HG03469 (cell line): ENCODE measurements around the gene RCAN2.
"Not testable (repeated sequence)": the region's sequence is repeated elsewhere in the genome, so short reads cannot be mapped to it uniquely, and the experiment has no call there.

ENCODE experiments used
- ATAC-seq: cut with Tn5 transposase; IDR thresholded peaks from one replicate; pipeline ENCODE4 v1.9.1; 2021; ENCODE audit warnings: mild to moderate bottlenecking, moderate library complexity, moderate number of reproducible peaks; ENCODE audit not compliant: unreplicated experiment

RCAN2 gene

GRCh38 chr6:46440641-46441040, 50.6 kb downstream of the RCAN2 start:
- ATAC-seq, result no peak

- ATAC-seq, result no peak
Measured at GRCh38 chr6:46440141-46440540, 51.1 kb downstream of the RCAN2 start.

GRCh38 chr6:46438245-46438644, 53.0 kb downstream of the RCAN2 start:
- ATAC-seq, result no peak

GRCh38 chr6:46437671-46438221, 53.5 kb downstream of the RCAN2 start:
- no peak for ATAC-seq

GRCh38 chr6:46422619-46423018, 68.6 kb downstream of the RCAN2 start:
- ATAC-seq, result no peak

- ATAC-seq, result no peak
Measured at GRCh38 chr6:46421939-46422338, 69.3 kb downstream of the RCAN2 start.

GRCh38 chr6:46420921-46421638, 70.2 kb downstream of the RCAN2 start:
- ATAC-seq, result no peak

GRCh38 chr6:46419576-46420002, 71.7 kb downstream of the RCAN2 start:
- ATAC-seq, result no peak

GRCh38 chr6:46414398-46414797, 76.9 kb downstream of the RCAN2 start:
- ATAC-seq, result no peak

- no peak for ATAC-seq
Measured at GRCh38 chr6:46412662-46413061, 78.6 kb downstream of the RCAN2 start.

- no peak for ATAC-seq
Measured at GRCh38 chr6:46411456-46412197, 79.6 kb downstream of the RCAN2 start.

- no peak for ATAC-seq
Measured at GRCh38 chr6:46410334-46410953, 80.8 kb downstream of the RCAN2 start.

GRCh38 chr6:46407776-46408530, 83.3 kb downstream of the RCAN2 start:
- ATAC-seq, result no peak

- no peak for ATAC-seq
Measured at GRCh38 chr6:46407246-46407645, 84.0 kb downstream of the RCAN2 start.

GRCh38 chr6:46405620-46406180, 85.5 kb downstream of the RCAN2 start:
- ATAC-seq, result not testable (repeated sequence)

- no peak for ATAC-seq
Measured at GRCh38 chr6:46400898-46401297, 90.4 kb downstream of the RCAN2 start.

GRCh38 chr6:46395530-46395929, 95.7 kb downstream of the RCAN2 start:
- no peak for ATAC-seq

GRCh38 chr6:46393940-46394337, 97.3 kb downstream of the RCAN2 start:
- no peak for ATAC-seq

GRCh38 chr6:46393161-46393939, 97.9 kb downstream of the RCAN2 start:
- ATAC-seq, result no peak

GRCh38 chr6:46392294-46392693, 99.0 kb downstream of the RCAN2 start:
- no peak for ATAC-seq
